ENCODE data around the gene ZNF830.
"Not testable (repeated sequence)": the region's sequence is repeated elsewhere in the genome, so short reads cannot be mapped to it uniquely, and the experiment has no call there.

ZNF830 gene

DNA sequence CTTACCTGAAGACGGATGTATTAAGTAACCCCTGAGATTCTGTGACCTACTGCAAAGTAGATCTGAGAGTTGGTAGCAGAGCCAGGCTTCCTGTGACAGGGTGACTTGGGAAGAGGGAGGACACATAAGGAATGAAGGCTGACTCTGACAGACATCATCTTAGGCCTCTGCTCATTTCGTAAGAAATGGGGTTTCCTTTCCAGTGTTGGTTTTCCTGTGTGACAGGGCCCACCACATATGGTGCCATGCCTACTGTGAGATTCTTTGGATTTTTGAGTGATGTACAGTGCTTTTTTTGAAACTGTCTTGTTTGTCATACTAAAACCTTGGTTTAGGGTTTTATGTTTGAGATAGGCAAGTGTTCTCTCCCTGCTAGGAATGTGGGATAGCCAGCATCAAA, 31.7 kb downstream of the ZNF830 start:
- DNase-seq, result no peak

DNA sequence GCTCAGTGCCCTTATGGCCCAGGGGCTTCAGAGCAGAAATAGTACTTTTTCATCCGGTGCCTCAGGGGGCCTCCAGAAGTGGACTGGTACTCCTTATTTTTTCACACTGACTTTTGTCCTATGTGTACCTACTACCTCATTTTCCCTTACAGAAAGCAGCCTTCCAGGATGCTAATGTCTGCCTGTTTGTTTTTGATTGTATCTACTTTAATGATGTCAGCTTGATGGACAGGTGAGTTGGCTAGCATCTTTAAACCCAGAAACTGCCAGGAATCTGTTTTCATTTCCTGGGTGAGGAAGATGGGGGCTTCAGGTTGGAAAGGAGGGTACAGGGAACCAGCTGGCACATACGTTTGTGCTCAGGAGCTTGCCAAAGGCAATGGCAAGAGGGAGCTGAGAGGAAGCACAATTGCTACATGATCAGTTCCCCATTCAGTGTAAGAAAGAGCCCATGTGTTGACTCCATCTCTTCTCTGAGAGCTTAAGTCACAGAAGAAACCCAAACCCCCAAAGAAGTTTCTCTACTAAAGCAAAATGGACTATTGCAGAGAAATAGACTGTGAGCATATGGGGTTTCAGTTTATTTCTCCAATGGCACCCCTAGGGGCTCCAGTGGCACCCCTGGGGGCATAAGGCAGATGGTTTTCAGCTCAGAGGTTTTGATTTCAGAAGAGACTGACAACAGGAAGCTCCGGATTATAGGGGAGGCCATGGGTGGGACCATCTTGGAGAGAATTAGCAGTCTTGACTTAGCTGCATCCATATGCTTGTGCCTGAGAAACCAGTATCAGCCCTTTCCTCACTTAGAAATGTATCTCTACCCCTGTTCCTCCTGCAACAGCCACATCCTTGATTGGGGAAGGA, 35.3 kb downstream of the ZNF830 start:
- peak; percentile 52 to 57 for DNase-seq

DNA sequence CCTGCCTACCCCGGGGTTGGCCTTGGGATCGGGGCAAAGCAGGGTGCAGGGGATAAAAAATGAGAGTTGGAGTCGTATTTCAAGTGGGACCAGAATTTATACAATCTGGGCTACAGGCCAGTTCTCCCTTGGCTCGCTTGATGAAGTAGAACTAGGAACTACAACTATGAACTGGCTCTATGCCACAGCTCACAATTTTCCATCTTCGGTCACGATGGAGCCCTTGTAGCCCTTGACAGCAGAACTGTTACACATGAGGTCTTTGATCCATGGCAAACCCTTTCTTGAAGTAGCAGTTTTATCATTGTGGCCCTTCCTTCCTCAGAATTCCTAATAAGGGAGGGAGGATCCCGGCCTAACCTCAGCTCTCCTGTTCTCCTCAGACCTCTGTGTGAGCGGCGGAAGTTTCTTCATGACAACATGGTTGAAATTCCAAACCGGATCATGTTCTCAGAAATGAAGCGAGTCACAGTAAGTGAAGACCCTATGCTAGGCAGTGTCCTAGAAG, 36.1 kb downstream of the ZNF830 start:
- no peak for DNase-seq

DNA sequence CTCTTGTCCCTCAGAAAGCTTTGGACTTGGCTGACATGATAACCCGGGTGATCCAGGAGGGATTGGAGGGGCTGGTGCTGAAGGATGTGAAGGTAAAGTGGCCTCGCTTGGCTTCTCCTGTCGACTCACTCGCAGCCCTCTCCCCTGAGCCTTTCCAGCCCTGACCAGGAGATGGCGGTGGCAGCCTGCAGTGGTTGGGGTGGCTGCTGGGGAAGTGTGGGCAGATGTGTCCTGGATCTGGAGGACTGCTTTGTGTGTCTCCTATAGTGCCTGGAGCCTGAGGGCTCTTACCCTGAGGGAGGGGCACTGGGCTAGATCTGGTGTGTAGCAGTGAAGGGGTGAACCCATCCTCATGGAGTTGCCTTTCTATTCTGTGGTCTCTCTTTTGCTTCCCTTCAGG, 36.9 kb downstream of the ZNF830 start:
- DNase-seq, result peak; percentile 75 to 77

DNA sequence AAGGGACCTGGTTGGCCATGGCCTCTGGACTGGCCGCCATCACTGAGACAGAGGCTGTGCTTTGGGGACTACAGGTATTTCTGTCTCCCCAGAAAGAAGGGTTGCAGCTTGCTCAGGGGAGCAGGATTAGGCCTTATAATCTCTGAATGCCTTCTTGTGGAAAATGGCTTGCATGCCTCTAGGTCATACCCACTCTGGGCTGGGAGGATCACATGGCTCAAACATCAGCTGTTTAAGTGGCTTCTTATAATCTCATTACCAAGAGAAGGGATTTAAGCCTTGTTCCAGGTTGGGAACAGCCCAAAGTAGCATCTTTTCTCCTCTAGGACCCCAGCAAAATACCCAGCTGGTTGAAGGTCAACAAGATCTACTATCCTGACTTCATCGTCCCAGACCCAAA, 38.1 kb downstream of the ZNF830 start:
- no peak for DNase-seq

DNA sequence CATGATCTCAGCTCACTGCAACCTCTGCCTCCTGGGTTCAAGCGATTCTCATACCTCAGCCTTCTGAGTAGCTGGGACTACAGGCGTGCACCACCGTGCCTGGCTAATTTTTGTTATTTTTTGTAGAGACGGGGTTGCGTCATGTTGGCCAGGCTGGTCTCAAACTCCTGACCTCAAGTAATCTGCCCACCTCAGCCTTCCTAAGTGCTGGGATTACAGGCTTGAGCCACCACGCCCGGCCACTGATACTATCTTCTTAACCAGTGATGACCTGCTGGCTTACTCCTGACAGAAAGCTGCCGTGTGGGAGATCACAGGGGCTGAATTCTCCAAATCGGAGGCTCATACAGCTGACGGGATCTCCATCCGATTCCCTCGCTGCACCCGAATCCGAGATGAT, 39.6 kb downstream of the ZNF830 start:
- DNase-seq, result not testable (repeated sequence)

DNA sequence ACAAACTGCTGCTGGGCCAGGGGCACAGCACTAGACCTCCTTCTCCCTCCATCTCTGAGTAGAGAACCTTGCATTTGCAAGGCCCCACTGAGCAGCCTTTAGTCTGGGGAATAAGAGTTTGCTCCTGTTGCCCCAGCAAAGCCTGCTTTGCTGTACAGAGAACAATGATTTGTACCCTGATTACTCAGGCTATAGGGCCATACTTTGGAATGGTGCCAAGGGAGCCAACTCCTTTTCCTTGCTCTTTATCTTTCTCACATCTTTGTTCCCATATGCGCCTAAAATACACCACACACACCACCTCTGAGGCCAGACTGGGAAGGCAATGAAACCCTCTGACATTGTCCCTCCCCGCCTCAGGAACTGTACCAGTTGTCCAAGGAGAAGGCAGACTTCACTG, 40.2 kb downstream of the ZNF830 start:
- DNase-seq, result no peak

DNA sequence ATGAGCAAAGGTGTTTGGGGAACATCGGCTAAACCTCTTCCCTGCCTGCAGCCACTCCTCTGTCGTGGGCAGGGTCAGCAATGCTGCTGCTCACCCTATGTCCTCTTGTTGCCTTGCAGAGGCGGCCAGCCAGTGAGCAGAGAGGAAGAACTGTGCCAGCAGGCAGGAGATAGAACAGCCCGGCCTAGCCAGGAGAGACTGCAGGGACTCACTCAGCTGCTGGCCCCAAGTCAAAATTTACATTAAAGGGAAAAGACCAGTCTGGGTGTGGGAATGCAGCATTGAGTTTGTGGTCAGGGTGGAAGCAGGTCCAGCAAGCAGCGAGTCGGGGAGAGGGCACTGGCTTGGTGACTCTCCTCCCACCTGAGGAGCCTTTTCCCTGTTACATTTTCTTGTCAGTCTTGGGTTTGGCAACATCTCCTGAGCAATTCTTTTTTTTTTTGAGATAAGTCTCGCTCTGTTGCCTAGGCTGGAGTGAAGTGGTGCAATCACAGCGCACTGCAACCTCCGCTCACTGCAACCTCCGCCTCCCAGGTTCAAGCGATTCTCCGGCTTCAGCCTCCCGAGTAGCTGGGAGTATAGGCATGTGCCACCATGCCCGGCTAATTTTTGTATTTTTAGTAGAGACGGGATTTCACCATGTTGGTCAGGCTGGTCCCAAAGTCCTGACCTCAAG, 41.7 kb downstream of the ZNF830 start:
- DNase-seq, result no peak

DNA sequence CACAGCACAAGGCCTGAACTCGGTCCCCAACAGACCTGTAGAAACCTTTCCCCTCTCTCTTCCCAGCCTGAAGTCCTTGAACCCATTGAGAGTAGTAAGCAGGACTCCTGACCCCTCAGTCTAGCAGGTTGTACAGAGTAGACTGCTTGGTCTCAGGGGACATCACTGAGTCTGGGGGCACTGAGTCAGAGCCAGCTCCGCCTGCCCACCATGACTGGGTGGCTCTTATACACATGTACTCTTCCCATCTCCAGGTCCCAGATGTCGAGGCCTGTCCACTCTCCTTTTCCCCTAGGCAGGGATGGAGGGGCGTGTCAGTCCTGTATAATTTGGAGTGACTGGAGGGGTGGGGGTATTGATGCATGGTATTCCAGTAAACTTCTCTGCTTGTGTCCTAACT, 42.4 kb downstream of the ZNF830 start:
- DNase-seq, result no peak

DNA sequence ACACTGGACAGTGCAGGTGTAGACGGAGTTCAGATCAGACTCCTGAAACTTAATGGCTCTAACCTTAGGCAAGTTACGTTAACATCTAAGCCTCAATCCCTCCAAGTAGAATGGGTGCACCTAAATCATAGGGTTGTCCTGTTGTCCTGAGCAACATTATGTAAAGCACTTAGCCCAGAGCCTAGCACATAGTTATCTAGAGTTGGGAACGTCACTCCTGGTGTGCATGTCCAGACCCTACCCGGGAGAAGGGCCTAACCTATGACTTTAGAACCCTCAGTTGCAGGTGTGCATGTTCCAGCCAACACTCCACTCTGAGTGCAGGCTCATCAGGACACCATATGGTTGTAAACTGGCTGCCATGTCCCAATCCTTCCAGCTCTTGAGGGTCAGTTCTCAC, 45.0 kb downstream of the ZNF830 start:
- DNase-seq, result no peak

DNA sequence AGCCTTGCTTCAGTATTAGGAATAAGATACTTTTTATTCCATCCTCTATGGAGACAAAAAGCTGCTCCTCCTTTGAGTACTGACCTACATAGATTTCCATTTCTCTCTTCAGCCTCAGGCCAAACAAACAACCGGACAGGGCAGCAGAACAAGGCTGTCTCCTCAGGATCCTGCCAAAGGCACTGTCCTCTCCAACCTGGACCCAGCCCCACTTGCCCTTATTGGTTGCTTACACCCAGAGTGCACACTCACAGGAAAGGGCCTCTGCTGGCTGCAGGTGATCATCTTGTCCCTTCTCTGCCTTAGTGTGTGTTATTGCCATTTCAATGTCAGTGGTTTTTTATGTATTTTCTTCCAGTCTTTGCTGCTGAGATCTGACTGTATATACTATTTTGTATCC, 45.6 kb downstream of the ZNF830 start:
- DNase-seq, result no peak

DNA sequence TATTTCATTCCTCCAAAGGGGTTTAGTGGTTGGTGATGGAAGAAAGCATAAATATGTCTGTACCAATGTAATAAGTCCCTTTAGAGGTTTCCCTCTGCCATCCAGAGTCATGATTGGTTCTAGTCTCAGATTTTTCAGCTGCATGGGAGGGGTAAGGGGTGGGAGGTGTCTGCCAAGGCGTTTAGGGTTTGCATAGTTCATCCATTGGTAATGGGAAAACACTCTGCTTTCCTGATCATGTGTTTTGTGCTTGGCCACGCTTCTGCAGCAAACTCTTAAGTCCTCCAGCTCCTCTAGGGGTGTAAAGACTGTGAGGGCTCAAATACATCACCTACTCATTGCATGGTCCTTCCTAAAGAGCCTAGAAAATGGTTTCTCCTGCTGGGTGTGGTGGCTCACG, 48.8 kb downstream of the ZNF830 start:
- no peak for DNase-seq

DNA sequence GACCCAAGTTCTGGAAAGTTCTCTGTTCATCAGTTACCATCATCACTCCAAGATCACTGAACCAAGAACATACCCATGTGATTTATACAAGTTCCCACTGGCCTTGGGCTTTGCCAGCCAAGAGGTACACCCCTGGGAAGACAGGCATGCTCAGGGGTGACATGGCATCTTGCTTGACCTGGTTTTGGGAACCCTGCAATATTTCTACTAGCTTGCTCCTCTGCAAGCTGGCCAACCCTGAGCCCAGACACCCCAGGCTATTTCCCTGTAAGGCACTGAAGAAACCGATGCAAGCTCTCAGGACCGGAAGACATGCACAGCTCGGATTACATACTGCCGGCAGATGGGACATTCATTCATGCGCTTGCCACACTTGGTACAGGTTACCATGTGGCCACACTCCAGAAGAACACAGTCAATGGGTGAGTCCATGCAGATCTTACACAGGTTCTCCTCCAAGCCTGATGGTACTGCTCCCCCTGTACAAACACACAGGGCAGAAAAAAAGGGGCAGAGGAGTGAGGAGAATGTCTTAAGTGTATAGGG, 50.4 kb downstream of the ZNF830 start:
- no peak for DNase-seq

Data from inflammatory macrophage (primary cell).